NCI-H1930 (cell line): ENCODE data around the gene PIEZO1.

Source experiments
- DNase-seq, 2 experiments: peaks; one replicate each; lab custom pipeline; 2025; lab: John Stamatoyannopoulos, UW

The PIEZO1 gene

DNA sequence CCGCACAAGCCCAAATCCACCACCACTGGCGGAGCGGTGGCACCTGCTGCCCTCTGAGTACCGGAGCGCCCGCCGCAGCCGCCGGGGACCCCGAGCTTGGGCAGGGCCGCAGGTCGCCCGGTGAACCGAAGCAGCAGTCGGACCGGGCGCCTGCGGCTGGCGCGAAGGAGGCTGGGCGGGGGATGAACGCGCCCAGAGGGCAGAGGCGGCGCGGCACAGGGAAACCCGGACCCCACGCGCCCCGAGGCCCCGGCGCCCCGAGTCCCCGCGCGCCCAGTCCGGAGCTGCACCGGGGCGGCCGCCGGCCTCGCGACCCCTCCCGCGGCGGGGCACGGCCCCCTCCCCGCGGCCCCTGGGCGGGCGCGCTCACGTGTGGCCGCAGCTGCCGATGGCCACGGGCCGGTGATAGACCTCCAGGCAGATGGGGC lies 79.2 kb downstream of the PIEZO1 start:
- DNase-seq = no peak

DNA sequence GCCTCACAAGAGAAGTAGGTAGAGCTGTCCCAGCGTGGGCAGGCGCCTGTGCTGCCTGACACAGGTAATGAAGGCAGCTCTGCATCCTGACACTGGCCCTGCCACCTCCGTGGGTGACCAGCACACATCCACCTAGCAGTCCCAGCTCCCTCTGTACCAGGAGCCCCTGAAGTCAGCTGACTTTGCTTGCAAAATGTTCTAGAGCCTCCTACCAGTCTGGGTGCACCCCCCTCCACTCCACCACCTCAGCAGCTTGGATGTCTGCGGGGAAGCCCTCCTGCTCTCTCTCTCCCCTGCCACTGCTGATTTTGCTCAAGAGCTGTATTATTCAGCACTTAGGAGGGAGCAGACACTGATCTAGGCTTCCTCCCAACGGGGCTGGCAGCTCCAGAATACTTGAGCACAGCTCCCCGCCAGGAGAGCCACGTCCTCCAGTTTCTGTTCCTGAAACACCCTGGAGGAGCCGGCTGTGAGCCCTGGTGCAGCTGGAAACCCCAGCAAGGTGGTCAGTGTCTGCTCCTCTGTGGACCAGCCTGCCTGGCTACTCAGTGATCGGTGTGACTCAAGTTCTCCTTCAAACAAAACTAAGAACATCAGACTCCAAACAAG lies 79.8 kb downstream of the PIEZO1 start:
- DNase-seq = no peak

DNA sequence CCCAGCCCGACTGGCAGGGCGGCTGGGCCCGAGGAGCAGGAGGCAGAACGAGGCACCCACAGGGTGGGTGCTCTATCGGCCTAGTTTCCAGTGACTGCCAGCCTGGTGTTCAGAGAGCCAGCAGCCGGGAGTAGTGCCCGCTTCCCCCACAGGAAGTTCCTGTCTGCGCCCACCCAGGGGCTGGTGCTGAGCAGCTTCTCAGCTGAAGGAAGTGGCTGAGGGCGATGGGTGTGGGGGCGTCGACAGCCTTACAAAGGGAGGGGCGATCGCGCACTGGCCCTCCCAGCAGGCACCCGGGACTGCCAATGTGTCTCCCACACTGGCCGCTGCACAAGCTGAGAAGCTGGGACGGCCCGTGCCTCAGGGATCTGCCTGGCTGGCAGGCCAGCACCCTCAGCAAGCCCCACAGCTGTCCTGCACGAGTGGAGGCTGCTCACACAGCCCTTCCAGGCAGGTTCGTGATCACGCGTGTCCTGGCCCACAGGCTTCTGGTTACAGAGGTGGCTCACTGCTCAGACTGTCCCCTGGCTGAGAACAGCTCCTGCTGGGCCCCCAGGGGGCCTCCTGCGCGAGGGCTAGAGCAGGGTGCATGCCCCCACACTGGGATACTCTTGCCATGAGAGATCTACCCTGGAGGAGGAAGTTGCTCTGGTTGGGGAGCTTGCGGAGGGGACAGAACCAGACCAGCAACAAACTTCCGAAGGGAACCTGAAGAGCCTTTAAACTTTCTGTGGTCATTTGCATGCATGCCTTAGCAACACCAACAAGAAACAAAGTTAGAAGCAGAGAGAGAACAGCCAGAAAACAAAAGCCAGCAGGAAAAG lies 81.3 kb downstream of the PIEZO1 start:
- no peak for DNase-seq

DNA sequence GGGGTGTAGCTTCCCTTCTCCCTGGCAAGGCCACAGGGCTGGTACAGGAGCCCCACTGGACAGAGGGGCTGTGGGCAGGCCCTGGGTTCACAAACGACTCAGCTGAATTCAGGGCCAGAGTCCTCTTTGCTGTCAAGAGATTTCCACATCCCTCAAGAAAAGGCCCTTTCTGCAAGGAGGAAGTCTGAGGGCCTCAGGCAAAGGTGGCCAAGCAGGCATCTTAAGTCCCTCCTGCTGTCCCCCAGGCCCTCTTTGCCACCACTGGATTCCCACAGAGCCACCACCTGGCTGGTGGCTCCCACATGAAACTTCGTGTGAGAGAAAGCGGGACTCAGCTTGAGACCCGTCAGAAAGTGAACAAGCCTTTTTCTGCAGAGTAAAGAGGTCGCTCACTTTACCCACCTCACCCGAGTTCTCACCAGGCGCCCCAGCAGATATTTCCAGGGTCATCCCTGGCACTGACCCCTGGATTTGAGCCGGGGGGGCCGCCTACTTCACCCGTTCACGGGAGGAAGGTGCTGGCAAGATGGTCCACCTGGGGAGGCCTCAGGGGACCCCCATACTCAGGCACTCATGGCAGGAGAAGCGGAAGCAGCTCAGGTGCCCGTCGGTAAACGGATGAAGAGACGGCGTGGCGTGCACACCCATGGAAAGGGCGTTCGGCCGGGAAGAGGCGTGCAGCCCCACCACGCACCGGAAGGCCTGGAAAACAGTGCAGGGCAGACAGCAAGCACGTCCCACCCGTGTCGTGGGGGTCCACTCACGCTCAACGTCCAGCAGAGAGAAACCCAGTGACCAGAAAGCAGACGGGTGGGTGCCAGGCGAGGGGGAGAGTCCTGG lies 82.4 kb downstream of the PIEZO1 start:
- no peak for DNase-seq

DNA sequence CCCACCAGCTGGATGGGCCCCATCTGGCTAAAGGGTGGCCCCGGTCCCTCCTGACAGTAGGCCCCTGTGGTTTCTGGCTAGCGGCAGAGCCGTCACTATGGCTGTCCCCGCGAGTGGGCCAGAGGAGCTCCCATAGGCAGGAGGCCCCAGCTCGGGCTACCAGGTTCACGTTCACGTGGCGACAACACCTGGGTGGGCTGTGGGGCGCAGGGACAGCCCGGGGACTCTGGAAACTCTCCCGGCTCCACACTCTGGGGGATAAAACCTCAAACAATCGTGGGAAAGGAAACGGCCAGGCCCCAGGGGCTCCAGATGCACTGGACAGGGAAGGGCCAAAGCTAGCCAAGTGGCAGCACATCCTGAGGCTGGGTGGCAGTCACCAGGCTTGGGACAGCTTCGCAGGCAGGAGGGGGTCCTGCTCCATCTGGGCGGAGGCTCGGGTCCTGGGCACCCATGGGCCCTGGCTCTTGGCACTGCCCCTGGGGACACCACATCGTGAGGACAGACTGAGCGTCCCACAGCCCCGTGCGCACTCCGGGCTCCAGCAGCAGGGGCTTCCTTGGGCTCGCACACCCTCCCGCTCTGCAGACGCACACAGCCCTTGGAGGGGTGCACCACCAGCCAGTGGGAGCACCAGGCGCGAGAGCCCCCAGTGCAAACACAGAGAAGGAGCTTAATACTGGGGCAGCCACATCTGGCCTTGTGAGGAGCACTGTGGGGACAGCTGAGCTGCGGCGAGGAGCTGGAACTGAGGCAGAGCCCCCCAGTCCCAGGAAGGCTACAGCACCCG lies 83.2 kb downstream of the PIEZO1 start:
- DNase-seq = no peak

DNA sequence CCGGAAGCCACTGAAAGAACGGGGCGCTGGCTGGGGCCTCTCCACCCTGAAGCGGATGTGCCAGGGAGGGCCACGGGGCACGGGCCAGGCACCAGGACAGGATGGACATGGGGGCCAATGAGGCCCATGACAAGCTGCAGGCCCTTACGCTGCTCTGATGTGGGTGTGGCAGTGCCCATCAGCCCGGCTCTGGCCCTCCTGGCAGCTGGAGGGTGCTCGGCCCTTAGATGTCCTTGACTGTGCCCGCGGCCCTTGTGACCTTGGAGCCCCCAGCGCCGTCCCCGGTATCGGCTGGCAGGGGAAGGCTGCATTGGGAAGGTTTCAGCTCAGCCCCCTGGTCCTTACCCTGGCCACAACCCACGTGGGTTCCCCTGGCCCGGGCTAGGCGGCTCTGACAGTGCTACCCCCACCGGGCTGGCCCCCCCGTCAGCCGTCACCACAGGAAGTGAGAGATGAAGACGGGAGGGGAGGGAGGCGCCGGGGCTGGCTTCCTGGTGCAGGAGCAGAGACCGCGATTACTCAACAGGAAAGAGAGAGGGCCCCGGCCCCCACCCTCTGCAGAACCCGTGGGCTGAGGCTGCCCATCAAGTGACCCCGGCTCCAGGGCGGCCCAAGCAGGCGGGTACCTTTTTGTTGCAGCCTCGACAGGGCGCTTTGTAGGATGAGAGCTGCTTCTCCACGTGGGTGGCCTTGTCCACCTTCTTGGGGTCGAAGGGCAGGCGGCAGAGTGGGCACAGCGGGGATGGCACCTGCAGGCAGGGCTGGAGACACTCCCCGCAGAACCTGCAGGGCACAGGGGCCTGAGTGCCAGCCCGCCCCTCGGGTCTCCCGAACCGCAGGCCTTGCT lies 84.2 kb downstream of the PIEZO1 start:
- DNase-seq = no peak

DNA sequence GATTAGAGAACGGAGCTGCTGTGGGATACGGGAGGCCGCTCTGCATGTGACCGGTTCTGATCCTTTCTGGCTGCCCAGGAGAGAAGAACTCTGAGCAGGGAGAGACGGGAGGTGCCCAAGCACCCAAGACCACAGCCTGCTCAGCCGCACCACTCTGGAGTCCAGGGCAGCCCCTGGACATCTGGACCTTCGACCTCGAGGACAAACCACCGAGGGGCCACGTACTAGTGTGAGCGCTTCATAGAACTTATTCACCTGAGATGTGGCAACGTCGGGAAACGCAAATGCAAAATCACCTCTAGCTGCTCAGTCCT lies 84.7 kb downstream of the PIEZO1 start:
- DNase-seq = no peak

DNA sequence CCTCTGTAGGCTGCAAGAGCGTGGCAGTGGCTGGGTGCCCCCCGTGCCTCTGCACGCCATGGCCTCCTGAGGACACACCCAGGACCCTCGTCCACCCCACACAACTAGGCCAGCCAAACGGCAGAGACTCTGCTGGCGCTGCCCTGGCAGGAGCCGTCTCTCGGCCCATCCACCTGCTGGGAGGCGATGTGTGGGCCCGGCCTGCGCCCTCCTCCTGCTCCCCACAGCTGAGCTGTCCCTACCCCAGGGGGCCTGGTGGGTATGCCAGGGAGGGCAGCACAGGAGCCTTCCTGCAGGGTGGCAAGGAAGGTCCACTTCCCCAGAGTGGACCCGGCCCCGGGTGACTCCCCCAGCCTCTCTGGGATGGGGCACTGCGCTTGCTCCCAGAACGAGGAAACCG lies 85.8 kb downstream of the PIEZO1 start:
- no peak for DNase-seq

DNA sequence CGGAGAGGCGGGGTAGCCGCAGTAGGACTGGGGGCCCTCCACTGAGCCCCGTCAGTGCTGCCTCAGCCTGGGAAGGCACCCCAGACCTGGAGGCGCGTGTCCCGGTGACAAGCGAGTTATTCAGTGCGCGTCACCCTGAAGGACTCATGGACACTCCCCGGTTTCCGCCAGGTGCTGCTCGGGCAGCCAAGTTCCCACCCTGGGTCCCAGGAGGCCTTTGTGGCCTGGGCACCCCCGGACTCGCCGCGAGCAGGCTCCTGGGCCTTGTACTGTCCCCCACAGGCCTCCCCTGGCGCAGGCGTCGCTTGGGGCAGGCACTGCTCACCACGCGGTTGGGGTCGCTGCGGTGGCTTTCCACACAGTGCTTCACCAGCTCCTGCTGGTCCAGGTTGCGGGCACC lies 86.4 kb downstream of the PIEZO1 start:
- DNase-seq = no peak

DNA sequence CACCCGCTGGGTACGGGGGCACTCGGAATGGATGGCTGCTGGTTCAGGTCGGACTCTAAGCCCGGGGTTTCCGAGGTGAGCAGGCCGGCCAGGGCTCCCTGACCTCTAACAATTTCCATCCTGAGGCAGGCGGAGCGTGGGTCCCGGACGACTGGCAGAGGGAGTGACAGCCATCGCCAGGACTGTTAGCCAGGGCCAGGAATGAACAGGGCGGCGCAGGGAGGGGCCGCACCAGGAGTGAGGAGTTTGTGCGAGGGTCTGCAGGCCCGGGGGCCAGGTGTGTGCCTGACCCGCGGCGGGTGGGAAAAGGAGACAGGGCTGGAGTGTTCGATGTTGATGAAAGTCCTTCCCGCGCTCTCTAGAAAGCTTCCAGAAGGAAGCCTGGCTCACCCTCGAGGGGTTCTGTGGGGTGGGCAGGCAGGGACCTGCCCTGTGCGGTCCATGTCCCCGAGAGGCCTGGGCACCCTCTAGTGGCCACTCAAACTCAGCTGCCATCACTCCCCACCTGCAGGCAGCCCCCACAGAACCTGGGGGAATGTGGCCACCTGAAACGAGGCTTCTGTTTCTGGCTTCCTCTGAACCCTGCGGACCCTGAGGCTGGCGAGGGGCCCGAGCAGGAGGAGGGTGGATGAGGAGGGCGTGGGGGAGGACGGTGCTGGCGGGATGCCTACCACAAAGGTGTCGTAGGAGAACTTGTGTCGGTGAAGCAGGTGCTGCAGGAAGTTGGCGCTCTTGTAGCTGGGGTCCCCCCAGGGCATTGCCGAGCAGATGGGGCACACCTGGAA lies 87.0 kb downstream of the PIEZO1 start:
- DNase-seq = no peak

DNA sequence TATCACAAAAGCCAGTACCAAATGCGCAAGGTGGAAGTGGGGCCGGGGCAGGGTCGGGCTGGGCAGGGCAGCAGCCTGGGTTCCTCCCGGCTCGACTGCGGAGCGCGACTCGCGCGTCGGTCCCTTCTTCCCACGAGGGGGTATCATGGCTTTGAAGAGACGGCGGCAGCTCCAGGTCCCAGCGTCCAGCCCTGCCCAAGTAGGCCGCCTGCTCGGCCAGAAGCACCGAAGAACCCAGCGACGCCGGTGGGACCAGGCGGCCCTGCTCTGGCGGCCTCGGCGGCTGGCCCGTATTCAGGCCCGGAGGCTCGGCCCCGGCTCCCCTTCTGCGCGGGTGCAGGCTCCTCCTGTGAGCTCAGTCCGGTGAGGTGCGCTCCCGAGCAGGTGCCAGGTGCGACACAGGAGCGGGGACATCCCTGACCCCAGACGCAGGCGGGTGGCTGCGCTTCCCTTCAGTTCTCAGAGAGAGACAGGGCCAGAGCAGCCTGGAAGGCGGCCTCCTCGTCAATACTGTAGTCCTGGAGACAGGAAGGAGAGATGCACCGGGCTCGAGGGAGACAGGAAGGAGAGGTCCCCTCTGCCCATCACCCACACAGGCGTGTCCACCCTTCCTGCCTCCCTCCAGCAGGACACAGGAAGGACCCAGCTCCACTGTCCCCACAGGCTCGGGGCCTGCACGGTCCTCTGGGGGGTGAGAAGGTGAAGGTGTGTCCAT lies 87.7 kb downstream of the PIEZO1 start:
- DNase-seq = no peak

DNA sequence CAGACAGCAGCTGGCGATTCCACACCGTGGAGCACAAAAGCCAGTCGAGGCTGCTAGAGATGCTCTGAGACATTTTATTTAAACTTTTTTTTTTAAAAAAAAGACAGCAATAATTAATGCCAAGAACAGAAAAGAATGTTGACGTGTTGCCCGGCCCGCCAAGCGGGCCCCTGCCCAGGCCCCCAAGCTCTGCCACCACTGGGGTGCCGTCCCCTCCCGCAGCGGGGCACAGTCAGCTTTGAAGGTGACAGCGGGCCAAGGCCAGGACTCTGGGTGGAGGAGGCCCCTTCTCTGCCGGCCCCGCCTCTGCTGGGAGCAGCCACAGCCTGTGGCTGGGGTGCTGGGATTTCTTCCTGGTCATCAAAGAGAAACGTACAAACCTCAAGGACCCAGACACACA lies 88.6 kb downstream of the PIEZO1 start:
- no peak for DNase-seq

DNA sequence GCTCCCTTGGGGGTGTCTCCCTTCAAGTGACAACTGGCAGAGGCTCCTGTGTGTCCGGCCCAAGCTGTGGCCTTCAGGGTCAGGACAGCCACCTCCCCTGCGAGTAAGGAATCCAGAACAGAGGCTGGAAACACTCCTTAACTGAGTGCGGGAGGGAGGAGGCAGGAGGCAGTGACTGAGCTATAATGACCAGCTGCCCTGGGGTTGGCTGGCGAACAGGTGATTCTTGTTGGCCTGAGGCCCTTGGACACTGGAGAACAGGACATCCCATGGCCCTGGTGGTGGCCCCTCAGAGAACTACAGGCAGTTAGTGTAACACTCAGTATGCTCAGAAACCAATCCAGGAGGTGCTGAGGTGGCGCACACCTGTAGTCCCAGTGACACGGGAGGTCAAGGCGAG lies 89.3 kb downstream of the PIEZO1 start:
- no peak for DNase-seq

DNA sequence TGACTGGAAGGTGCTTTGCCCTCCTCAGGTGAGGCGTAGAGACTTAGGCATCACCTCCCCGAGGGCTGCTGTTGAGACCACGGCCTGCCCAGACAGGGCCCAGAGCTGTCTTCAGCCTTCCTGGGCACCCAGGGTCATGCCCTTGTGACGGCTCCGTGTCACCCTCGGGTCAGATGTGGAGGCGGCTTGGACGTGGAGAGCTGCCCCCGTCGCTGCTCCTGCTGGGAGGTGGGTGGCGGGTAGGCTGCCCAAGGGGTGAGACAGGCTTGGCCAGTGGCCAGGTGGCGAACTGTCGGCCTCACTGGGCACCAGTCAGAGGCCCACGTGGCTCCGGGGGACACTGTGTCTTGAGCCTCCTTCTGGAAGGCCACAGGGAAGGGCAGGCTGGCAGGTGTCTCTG lies 89.8 kb downstream of the PIEZO1 start:
- no peak for DNase-seq

DNA sequence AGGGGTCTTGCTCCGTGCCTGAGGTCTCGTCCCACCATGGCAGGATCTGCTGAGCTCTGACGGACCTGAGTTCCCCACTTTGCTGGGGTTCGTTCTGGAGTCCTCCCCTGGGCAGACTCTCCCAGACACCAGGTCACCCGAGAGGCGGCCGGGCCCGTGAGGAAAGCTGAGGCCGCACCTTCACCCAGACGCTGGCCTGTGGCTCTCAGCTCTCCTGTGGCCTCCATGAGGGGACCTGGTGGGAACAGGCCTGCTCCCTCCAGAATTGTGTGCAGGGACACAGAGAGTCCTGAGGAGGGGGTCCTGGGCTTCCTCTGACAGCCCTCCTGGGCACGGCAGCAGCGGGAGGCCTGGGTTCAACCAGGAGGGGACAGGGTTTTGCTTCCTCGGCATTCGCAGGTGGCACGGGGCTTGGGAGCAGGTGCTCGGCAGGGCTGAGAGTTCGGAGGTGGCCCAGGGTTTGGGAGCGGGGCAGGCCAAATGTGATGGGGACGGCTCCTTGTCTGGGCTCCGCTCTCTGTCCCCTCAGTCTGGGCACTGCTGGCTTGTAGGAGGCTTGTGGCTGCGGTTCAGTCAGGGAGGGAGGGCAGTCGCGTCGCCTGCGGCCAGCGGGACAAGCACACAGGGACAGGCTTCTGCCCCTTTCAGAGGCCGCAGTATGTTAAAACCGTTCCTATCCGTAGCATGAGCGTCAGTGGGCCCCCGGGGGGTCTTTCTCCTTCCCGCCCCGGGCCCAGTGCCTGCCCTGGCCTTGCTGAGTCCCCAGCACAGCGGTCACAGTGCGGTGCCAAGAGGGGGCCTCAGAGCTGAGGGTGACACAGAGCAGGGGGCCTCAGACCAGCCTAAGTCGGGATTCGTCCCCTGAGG lies 90.6 kb downstream of the PIEZO1 start:
- DNase-seq = no peak

DNA sequence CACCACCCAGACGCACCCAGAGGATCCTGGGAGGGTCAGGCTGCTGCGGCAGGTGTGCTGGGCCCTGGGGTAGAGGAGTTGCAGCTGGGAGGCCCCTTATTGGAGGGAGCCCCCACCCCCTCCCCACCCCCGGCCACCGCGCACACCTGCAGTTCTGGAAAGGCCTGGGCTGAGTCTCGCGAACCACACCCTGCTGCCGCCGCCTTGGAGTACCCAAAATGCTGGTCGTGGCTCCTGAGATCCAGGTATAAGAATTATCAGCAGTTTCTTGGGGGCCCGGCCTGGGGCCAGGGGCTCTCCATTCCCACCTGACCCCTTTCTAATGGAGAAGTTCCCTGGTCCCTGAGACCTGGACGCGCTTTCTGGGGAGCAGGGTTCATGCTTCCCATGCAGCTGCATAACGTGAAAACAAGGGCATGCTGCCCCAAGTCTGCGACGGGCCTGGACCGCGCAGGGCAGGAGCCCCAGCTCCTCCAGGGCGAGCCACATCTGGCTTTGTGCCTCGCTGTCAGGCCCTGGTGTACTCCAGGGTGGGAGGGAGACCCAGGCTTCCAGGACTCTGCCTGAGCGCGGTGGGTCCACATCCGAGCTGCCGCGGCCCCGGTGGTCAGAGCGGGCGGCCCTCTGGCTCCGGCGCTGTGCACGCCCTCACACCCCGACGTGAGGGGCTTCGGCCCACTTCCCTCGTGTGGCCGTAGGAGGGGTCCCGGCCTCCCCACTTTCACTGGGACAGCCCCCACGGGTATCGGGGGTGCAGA lies 91.4 kb downstream of the PIEZO1 start:
- DNase-seq = no peak

DNA sequence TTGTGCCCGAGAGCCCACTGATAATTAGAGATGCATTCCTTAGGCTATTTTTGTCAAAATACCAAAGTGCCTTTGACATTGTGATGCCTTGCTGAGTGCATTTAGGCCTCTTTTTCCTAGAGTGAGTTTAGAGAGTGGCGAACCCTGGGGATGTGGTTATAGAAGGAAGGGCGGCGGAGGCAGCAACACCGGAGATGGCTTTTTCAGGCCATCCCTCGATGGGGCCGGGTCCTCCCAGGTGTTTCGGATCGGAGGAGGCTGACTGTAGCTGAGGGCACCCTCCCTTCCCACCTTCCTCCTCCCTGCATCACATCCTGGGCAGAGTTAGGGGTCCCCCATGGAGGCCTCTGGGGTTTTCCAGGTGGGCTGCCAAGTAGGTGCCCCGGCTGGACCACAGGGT lies 92.2 kb downstream of the PIEZO1 start:
- no peak for DNase-seq

DNA sequence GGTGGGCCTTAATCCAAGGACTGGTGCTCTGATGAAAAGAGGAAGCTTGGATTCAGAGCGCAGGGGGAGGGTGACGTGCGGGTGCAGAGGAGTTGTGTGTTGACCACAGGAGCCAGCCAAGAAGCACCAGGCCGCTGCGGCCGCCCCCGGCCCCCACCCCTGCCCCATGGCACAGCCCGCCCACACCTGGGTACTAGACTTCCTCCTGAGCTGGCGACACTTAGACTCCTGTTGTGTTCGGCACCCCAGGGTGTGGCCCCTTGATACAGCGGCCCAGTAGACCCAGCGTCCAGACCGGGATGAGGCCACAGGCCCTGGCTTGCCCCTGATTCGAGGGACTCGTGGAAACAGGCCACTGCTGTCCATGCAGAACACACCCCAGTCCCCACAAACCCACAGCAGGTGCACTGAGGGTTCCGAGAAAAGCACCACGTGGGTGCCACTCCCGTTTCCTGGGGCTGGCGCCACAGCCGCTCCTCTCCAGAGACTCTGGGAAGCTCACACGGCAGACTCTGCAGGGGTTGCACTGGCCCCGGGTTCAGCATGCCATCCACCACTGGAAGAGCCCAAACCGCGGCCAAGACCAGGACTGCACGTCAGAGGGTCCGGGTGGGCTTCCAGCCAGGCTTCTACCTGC lies 93.0 kb downstream of the PIEZO1 start:
- DNase-seq = no peak
